Measurements from ENCODE around the gene JAG1.

GRCh38 chr20:10644458-10645204, 29.2 kb downstream of the JAG1 start:
- TF ChIP-seq CTCF (IDR thresholded peaks at IDR 0.05) (no peak), POLR2A (IDR thresholded peaks at IDR 0.05) (no peak)
